LNCaP clone FGC (cell line): ENCODE measurements around the gene GIPC1.

Experiments used
- DNase-seq: peaks from one replicate; pipeline ENCODE4 v3.0.0-alpha.2; 2011; ENCODE audit warnings: low read depth
- H3K4me3 ChIP-seq: 2 replicates; pipeline ENCODE4 v1.5.1; 2011; ENCODE audit warnings: mild to moderate bottlenecking, low read depth, low read length, control low read depth
- TF ChIP-seq, protein P1 (sequence below): IDR thresholded peaks from 2 replicates; pipeline ENCODE4 v1.5.1; 2012; ENCODE audit warnings: mild to moderate bottlenecking; ENCODE audit not compliant: control insufficient read depth, insufficient read depth; ENCODE audit errors: extremely low read depth

GIPC1 gene

DNA sequence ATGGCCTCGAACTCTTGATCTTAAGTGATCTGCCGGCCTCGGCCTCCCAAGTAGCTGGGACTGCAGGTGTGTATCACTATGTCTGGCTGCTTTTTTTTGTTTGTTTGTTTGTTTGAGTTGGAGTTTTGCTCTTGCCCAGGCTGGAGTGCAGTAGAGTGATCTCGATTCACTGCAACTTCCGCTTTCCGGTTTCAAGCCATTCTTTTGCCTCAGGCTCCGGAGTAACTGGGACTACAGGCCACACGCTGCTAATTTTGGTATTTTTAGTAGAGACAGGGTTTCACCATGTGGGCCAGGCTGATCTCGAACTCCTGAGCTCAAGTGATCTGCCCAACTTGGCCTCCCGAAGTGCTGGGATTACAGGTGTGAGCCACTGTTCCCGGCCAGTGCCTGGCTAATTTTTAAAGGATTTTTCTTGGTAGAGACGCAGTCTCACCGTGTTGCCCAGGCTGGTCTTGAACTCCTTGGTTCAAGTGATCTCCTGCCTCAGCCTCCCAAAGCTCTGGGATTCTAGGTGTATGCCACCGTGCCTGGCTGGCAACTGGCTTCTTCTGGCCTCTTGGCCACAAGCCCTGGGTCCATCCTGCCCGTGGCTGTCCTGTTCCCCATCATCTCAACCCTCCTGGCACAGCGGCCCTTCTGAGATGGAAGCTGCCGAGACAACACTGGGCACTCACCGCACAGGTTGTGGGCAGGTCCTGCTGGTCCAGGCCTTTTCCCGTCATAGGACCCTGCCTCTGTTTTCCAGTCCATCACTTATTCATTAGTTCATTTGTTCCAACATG, 45.0 kb upstream of the GIPC1 start:
- TF ChIP-seq, protein P1, sequence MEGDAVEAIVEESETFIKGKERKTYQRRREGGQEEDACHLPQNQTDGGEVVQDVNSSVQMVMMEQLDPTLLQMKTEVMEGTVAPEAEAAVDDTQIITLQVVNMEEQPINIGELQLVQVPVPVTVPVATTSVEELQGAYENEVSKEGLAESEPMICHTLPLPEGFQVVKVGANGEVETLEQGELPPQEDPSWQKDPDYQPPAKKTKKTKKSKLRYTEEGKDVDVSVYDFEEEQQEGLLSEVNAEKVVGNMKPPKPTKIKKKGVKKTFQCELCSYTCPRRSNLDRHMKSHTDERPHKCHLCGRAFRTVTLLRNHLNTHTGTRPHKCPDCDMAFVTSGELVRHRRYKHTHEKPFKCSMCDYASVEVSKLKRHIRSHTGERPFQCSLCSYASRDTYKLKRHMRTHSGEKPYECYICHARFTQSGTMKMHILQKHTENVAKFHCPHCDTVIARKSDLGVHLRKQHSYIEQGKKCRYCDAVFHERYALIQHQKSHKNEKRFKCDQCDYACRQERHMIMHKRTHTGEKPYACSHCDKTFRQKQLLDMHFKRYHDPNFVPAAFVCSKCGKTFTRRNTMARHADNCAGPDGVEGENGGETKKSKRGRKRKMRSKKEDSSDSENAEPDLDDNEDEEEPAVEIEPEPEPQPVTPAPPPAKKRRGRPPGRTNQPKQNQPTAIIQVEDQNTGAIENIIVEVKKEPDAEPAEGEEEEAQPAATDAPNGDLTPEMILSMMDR, result no peak
- DNase-seq, result no peak
- no peak overlapping the region for H3K4me3 ChIP-seq

DNA sequence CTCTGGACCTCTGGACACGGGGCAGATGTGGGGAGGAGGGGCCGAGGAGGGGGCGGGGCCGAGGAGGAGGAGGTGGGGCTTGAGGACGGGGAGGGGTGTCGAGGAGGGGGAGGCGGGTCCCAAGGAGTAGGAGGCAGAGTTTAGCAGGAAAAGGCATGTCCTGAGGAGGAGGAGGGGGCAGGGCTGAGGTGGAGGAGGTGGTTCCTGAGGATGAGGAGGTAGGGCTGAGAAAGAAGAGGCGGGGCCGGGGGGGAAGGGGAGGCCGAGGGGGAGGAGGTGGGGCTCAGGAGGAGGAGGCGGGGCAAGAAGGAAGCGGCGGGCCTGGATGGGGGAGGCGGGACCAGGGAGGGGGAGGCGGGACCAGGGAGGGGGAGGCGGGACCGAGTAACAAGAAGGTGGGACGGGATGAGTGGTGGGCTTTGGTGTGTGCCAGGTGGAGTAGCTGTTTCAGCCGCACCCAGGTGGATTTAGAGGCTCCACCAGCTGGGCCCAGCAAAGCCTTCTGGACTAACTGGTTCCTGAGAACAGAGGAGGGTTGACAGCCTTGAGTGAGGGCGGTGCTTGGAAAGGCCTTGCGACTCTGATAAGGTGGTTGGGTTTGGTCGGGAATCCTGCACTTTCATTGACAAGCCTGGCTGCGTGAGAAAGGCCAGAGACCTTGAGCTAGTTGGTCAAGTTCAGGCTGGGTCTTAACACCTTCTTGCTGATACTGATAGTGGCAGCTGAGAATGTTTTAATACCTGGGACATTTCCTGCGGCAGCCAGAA, 41.2 kb upstream of the GIPC1 start:
- DNase-seq, result peak; percentile 91
- TF ChIP-seq, protein P1, result no peak

DNA sequence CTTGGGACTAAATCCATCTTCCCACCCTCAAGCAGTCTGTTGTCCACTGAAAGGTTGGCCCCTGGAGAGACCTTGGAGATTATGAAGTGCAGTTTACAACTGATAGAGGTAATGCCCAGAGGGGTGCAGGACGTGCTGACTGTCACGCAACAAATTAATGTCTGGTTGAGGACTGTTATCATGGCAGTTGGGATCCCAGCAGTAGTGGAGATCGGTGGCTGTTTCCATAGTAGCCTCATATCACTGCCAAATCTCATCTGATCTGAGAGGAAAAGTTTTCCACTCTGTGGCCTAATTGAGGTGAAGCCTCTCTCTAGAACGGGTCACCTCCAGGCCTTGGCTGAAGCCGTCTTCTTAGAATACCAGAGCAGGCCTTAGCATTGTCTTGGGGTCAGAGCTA, 37.5 kb upstream of the GIPC1 start:
- DNase-seq, result no peak
- no peak overlapping the region for H3K4me3 ChIP-seq
- TF ChIP-seq, protein P1, result no peak

More for the DNA sequence above, 41.2 kb upstream of the GIPC1 start:
- peak overlapping the region; percentile 33; the same call in 1 of the 2 replicates for H3K4me3 ChIP-seq

DNA sequence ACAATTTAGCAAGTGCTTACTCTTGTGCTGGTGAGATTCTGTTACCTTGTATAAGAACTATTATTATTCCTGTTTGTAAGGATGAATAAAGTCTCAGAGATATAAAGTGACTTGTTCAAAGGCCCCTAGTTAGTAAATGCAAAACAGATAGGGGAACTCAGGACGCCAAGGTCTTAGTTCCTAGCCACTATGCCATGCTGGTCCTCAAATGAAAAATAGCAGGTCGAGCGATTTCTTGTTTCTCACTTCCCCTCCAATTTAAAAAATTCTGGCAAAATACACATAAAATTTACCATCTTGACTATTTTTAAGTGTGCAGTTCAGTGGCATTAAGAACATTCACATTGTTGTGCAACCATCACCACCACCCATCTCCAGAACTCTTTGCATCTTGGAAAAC, 34.6 kb upstream of the GIPC1 start:
- no peak for DNase-seq
- TF ChIP-seq, protein P1, result no peak
- peak overlapping the region; percentile 96 for H3K4me3 ChIP-seq

DNA sequence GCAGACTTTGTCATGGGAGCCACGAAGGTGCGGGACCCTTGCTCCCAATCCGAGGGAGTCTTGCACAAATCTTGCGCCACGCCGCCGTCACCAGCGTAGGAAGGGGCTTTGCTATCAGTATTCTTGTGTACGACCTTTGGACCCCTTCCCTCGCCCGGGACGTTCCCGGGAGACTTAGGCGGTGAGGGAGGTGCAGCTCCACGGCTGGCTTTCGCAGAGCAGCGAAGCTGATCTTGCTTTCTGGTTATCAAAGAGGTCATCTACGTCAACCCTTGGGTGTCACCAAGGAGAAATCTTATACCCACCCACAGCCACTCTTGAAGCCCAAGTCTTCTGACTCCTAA, 34.0 kb upstream of the GIPC1 start:
- no peak for DNase-seq
- TF ChIP-seq, protein P1, result no peak
- peak overlapping the region; percentile 96 for H3K4me3 ChIP-seq

DNA sequence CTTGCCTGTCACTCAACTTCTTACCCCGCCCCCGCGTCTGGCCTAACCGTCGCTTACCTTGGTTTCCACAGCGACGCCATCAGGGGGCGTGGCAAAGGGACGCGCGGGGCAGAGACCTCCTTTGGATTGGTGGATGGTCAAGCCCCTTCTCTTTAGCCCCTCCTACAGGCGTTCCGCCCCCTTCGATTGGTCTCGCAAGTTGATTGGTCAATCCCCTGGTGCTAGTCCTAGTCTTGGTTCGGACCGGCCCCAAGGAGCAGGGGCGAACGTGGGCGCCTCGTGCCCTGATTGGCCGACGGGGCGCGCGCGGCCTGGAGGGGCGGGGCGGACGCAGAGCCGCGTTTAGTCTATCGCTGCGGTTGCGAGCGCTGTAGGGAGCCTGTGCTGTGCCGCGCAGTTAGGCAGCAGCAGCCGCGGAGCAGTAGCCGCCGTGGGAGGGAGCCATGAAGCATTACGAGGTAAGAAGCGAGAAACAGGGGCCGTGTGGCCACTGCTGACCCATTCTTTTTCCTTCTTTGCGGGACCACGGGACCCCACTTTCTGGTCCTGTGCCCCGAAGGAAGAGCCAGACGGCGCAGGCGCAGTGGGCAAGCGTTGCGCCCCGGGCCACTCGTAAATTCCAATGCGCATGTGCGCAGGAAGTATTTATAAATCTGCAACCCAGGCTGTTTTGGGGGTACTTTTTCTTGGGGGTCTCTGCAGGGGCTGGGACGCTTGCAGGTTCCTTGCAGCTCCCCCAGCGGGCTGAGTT, 33.5 kb upstream of the GIPC1 start, which contains the start of gene TECR:
TSS of gene TECR (plus strand) at position 341 of the 751 bp plus-strand sequence. CDS start at position 444, 103 bp downstream.
- TF ChIP-seq, protein P1, result no peak
- peak within 1 kb of the TSS; percentile 96 for H3K4me3 ChIP-seq

More for the DNA sequence above, 33.5 kb upstream of the GIPC1 start, which contains the start of gene TECR:
- peak; percentile 100 for DNase-seq
